GM23338 (cell line): ENCODE data around the gene RPP25.

Experiments
- CREB1 ChIP-seq: fragments of 250-450 bp; sonication (Bioruptor Pico); IDR thresholded peaks from 2 replicates; pipeline ENCODE4 v1.5.0; 2020; ENCODE audit warnings: low read depth, mild to moderate bottlenecking, moderate library complexity
- CTCF ChIP-seq, 2 experiments: fragments of 200-600 bp in 1 of 2; sonication (generic) in 1 of 2; conservative IDR thresholded peaks; 2 replicates each; pipeline versions ENCODE4 v1.5.1 to v1.6.1; 2016 to 2017; ENCODE audit warnings: antibody characterized with exemption in 2 of 2, low read depth in 2 of 2, mild to moderate bottlenecking in 2 of 2, moderate library complexity in 1 of 2
- ETS1 ChIP-seq: IDR thresholded peaks from 2 replicates; pipeline ENCODE4 v1.6.1; 2016; ENCODE audit warnings: antibody characterized with exemption
- EZH2 ChIP-seq: fragments of 200-600 bp; sonication (generic); IDR thresholded peaks from one replicate; pipeline ENCODE4 v1.8.0; 2017; ENCODE audit warnings: antibody characterized with exemption, mild to moderate bottlenecking, low read depth; ENCODE audit not compliant: unreplicated experiment
- EZH2phosphoT487 ChIP-seq: fragments of 200-600 bp; sonication (generic); IDR thresholded peaks from one replicate; pipeline ENCODE4 v1.8.1; 2018; ENCODE audit warnings: antibody characterized with exemption; ENCODE audit not compliant: unreplicated experiment
- JUNB ChIP-seq: IDR thresholded peaks from one replicate; pipeline ENCODE4 v1.6.1; 2016; ENCODE audit warnings: antibody characterized with exemption; ENCODE audit not compliant: unreplicated experiment
- NANOG ChIP-seq: IDR thresholded peaks from 2 replicates; pipeline ENCODE4 v1.6.1; 2016; ENCODE audit warnings: antibody characterized with exemption, borderline replicate concordance
- POLR2AphosphoS5 ChIP-seq: IDR thresholded peaks from 2 replicates; pipeline ENCODE4 v1.6.1; 2016; ENCODE audit warnings: antibody characterized with exemption, low read depth
- REST ChIP-seq: IDR thresholded peaks from one replicate; pipeline ENCODE4 v1.6.1; 2018; ENCODE audit warnings: antibody characterized with exemption; ENCODE audit not compliant: unreplicated experiment
- STAT1 ChIP-seq: IDR thresholded peaks from one replicate; pipeline ENCODE4 v1.6.1; 2016; ENCODE audit warnings: antibody characterized with exemption; ENCODE audit not compliant: unreplicated experiment
- ZNF114 ChIP-seq: fragments of 250-450 bp; sonication (Bioruptor Pico); IDR thresholded peaks from 2 replicates; pipeline ENCODE4 v1.5.0; 2020; ENCODE audit warnings: mild to moderate bottlenecking, moderate library complexity
- ZNF331 ChIP-seq: fragments of 250-450 bp; sonication (Bioruptor Pico); IDR thresholded peaks from 2 replicates; pipeline ENCODE4 v1.5.0; 2020; ENCODE audit warnings: low read depth, mild to moderate bottlenecking, moderate library complexity

GRCh38 chr15:75001310-75001709 lies 44.7 kb upstream of the RPP25 start:
- no peak for TF ChIP-seq REST
- no peak for TF ChIP-seq CTCF (conservative IDR thresholded peaks at IDR 0.05; ENCODE audit: low read depth in 2 of 2)
- no peak for TF ChIP-seq ZNF331 (CRISPR knock-in tag)
- TF ChIP-seq EZH2: no peak
- TF ChIP-seq POLR2AphosphoS5: no peak
- TF ChIP-seq ZNF114 (CRISPR knock-in tag): no peak
- no peak for TF ChIP-seq EZH2phosphoT487
- no peak for TF ChIP-seq JUNB
- no peak for TF ChIP-seq ETS1
- no peak for TF ChIP-seq STAT1
- no peak for TF ChIP-seq CREB1 (CRISPR knock-in tag)
- TF ChIP-seq NANOG: no peak
